HepG2 (cell line): ENCODE data around the gene ITIH3. TPM values are rescaled to one million over a fixed set of nuclear protein-coding genes. Genes with fewer than 3 reads are reported as not detected.

ENCODE experiments used
- ARNT2 ChIP-seq: sonication (generic); formaldehyde crosslinking; IDR thresholded peaks from 2 replicates; pipeline ENCODE4 v1.8.0; 2022; ENCODE audit warnings: mild to moderate bottlenecking, low read depth, missing genetic modification reagents, moderate library complexity
- CAMTA2 ChIP-seq: sonication (generic); formaldehyde crosslinking; IDR thresholded peaks from 2 replicates; pipeline ENCODE4 v1.4.0; 2020; ENCODE audit warnings: mild to moderate bottlenecking, missing genetic modification reagents, borderline replicate concordance
- GTF3A ChIP-seq: sonication (generic); formaldehyde crosslinking; conservative IDR thresholded peaks from 2 replicates; pipeline ENCODE4 v1.4.0; 2020; ENCODE audit warnings: mild to moderate bottlenecking, missing genetic modification reagents
- HMG20A ChIP-seq: IDR thresholded peaks from 2 replicates; pipeline ENCODE4 v1.6.1; 2016; ENCODE audit warnings: borderline replicate concordance
- HNRNPL ChIP-seq: fragments of 200-400 bp; formaldehyde crosslinking; IDR thresholded peaks from 2 replicates; pipeline ENCODE4 v1.6.1; 2017; ENCODE audit warnings: mild to moderate bottlenecking, low read depth, low read length
- JUND ChIP-seq: sonication (generic); formaldehyde crosslinking; IDR thresholded peaks from 2 replicates; pipeline ENCODE4 v1.8.0; 2022; ENCODE audit warnings: mild to moderate bottlenecking, missing genetic modification reagents
- KLF11 ChIP-seq: IDR thresholded peaks from 2 replicates; pipeline ENCODE4 v1.6.1; 2016; ENCODE audit warnings: missing compliant biosample characterization
- SALL2 ChIP-seq: sonication (generic); formaldehyde crosslinking; IDR thresholded peaks from 2 replicates; pipeline ENCODE4 v1.8.1; 2023; ENCODE audit warnings: mild to moderate bottlenecking, missing genetic modification reagents, inconsistent platforms
- SMAD3 ChIP-seq: sonication (generic); formaldehyde crosslinking; IDR thresholded peaks from 2 replicates; pipeline ENCODE4 v1.4.0; 2020; ENCODE audit warnings: missing genetic modification reagents
- ZNF3 ChIP-seq: IDR thresholded peaks from 2 replicates; pipeline ENCODE4 v1.7.0; 2017; ENCODE audit warnings: inconsistent platforms
- ZNF496 ChIP-seq: sonication (generic); formaldehyde crosslinking; IDR thresholded peaks from 2 replicates; pipeline ENCODE4 v1.8.1; 2023; ENCODE audit warnings: mild to moderate bottlenecking, moderate library complexity, missing genetic modification reagents; ENCODE audit not compliant: insufficient replicate concordance
- ZNF569 ChIP-seq: sonication (generic); formaldehyde crosslinking; IDR thresholded peaks from 2 replicates; pipeline ENCODE4 v1.5.0; 2020; ENCODE audit warnings: mild to moderate bottlenecking, missing genetic modification reagents, moderate library complexity, borderline replicate concordance
- ZNF709 ChIP-seq: sonication (generic); formaldehyde crosslinking; IDR thresholded peaks from 2 replicates; pipeline ENCODE4 v1.5.0; 2020; ENCODE audit warnings: mild to moderate bottlenecking, missing genetic modification reagents
- ZNF713 ChIP-seq: sonication (generic); formaldehyde crosslinking; IDR thresholded peaks from 2 replicates; pipeline ENCODE4 v1.4.0; 2020; ENCODE audit warnings: mild to moderate bottlenecking, missing genetic modification reagents
- ZSCAN25 ChIP-seq: sonication (generic); formaldehyde crosslinking; IDR thresholded peaks from 2 replicates; pipeline ENCODE4 v1.8.0; 2022; ENCODE audit warnings: mild to moderate bottlenecking, missing genetic modification reagents
- polyA plus RNA-seq, 8 experiments: library from polyadenylated mRNA; depleted of rRNA in 3 of 8; stranded (reverse) in 7 of 8; unstranded in 1 of 8; fragments of >200 nt; fragmentation: Illumina TruSeq in 4 of 8; extraction: Trizol in 4 of 8; gene quantifications; 2 replicates each; pipeline versions ENCODE4 v1.2.1 to v1.2.3, GENCODE V29; 2011 to 2016; ENCODE audit warnings: low read depth in 4 of 8, missing spikeins in 1 of 8, mixed read lengths in 1 of 8; ENCODE audit not compliant: insufficient read depth in 1 of 8
- total RNA-seq, 5 experiments: library from RNA; depleted of rRNA; stranded (reverse); fragments of >200 nt; fragmentation: Illumina TruSeq; extraction: Trizol; gene quantifications; 2 replicates each; pipeline ENCODE4 v1.2.3, GENCODE V29; 2016; ENCODE audit warnings: low read depth in 1 of 5
- TF ChIP-seq, protein P1 (sequence below): sonication (generic); formaldehyde crosslinking; IDR thresholded peaks from 2 replicates; pipeline ENCODE4 v1.4.0; 2020; ENCODE audit warnings: missing genetic modification reagents
- TF ChIP-seq, protein P2 (sequence below): IDR thresholded peaks from 2 replicates; pipeline ENCODE4 v1.6.1; 2012; ENCODE audit warnings: inconsistent platforms
- TF ChIP-seq, protein P3 (sequence below): sonication (generic); formaldehyde crosslinking; IDR thresholded peaks from 2 replicates; pipeline ENCODE4 v1.8.0; 2022; ENCODE audit warnings: missing genetic modification reagents, mild to moderate bottlenecking, borderline replicate concordance
- TF ChIP-seq, protein P4 (sequence below): IDR thresholded peaks from 2 replicates; pipeline ENCODE4 v1.6.1; 2016; ENCODE audit warnings: low read depth, borderline replicate concordance
- TF ChIP-seq, protein P5 (sequence below): sonication (generic); formaldehyde crosslinking; IDR thresholded peaks from 2 replicates; pipeline ENCODE4 v1.8.1; 2023; ENCODE audit warnings: mild to moderate bottlenecking, missing genetic modification reagents
- TF ChIP-seq, protein P6 (sequence below): sonication (generic); formaldehyde crosslinking; IDR thresholded peaks from 2 replicates; pipeline ENCODE4 v1.4.0; 2020; ENCODE audit warnings: missing genetic modification reagents, borderline replicate concordance

ITIH3 gene
- total and polyA plus RNA-seq, 2 of the 13 experiments (the other 11 are each of a cell fraction or from before 2014, with no cell fraction given): 105 to 632 TPM

DNA sequence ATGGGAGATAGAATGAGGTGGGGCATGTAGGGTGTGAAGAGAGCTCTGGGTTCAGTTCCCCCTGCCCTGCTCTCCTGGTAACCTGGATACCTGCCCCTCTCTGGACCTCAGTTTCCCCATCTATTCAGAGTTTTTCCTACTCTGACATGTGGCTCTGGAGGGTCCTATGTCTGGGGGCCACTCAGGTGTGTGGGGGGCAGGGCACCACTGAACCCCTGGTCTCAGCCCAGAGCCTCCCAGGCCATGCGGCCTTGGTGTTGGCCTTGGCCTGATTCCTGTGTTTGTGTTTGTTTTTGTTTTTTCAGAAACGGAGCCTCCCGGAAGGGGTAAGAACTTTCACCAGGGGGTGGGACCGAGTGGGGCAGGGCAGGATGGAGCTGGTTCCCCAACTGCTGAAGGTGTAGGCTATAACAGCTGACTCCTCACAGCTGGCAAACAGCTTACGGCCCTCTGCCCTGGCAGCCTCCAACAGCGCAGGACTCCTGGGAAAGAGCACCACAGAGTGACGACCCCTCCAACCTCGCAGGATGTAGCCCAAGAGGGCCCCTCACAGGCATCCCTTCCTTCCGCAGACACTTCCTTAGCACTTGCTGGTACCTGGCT, 803 bp downstream of the ITIH3 start (continued):
- TF ChIP-seq, protein P1, sequence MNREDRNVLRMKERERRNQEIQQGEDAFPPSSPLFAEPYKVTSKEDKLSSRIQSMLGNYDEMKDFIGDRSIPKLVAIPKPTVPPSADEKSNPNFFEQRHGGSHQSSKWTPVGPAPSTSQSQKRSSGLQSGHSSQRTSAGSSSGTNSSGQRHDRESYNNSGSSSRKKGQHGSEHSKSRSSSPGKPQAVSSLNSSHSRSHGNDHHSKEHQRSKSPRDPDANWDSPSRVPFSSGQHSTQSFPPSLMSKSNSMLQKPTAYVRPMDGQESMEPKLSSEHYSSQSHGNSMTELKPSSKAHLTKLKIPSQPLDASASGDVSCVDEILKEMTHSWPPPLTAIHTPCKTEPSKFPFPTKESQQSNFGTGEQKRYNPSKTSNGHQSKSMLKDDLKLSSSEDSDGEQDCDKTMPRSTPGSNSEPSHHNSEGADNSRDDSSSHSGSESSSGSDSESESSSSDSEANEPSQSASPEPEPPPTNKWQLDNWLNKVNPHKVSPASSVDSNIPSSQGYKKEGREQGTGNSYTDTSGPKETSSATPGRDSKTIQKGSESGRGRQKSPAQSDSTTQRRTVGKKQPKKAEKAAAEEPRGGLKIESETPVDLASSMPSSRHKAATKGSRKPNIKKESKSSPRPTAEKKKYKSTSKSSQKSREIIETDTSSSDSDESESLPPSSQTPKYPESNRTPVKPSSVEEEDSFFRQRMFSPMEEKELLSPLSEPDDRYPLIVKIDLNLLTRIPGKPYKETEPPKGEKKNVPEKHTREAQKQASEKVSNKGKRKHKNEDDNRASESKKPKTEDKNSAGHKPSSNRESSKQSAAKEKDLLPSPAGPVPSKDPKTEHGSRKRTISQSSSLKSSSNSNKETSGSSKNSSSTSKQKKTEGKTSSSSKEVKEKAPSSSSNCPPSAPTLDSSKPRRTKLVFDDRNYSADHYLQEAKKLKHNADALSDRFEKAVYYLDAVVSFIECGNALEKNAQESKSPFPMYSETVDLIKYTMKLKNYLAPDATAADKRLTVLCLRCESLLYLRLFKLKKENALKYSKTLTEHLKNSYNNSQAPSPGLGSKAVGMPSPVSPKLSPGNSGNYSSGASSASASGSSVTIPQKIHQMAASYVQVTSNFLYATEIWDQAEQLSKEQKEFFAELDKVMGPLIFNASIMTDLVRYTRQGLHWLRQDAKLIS (CRISPR knock-in tag): no peak
- TF ChIP-seq SMAD3 (CRISPR knock-in tag): peak; percentile 79; the same call in 1 of the 2 replicates
- TF ChIP-seq ZNF3: no peak
- TF ChIP-seq ZNF709: peak; percentile 67
- TF ChIP-seq ARNT2 (CRISPR knock-in tag): peak; percentile 77
- TF ChIP-seq, protein P2, sequence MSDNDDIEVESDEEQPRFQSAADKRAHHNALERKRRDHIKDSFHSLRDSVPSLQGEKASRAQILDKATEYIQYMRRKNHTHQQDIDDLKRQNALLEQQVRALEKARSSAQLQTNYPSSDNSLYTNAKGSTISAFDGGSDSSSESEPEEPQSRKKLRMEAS: peak; percentile 81
- no peak for TF ChIP-seq HNRNPL
- 0 out of 2 replicates have a peak, but pooled peaks have one; percentile 9 for TF ChIP-seq ZNF569 (CRISPR knock-in tag)
- no peak for TF ChIP-seq ZNF496 (CRISPR knock-in tag)
- no peak for TF ChIP-seq SALL2
- peak; percentile 34; the same call in 1 of the 2 replicates for TF ChIP-seq ZSCAN25 (CRISPR knock-in tag)
- no peak for TF ChIP-seq CAMTA2 (CRISPR knock-in tag)
- no peak for TF ChIP-seq KLF11 (CRISPR knock-in tag)
- no peak for TF ChIP-seq ZNF713 (CRISPR knock-in tag)
- TF ChIP-seq, protein P3, sequence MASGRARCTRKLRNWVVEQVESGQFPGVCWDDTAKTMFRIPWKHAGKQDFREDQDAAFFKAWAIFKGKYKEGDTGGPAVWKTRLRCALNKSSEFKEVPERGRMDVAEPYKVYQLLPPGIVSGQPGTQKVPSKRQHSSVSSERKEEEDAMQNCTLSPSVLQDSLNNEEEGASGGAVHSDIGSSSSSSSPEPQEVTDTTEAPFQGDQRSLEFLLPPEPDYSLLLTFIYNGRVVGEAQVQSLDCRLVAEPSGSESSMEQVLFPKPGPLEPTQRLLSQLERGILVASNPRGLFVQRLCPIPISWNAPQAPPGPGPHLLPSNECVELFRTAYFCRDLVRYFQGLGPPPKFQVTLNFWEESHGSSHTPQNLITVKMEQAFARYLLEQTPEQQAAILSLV (CRISPR knock-in tag): no peak; the same call in 1 of the 2 replicates
- TF ChIP-seq GTF3A: no peak
- TF ChIP-seq, protein P4, sequence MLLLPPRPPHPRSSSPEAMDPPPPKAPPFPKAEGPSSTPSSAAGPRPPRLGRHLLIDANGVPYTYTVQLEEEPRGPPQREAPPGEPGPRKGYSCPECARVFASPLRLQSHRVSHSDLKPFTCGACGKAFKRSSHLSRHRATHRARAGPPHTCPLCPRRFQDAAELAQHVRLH (CRISPR knock-in tag): peak; percentile 34; the same call in 1 of the 2 replicates
- TF ChIP-seq, protein P5, sequence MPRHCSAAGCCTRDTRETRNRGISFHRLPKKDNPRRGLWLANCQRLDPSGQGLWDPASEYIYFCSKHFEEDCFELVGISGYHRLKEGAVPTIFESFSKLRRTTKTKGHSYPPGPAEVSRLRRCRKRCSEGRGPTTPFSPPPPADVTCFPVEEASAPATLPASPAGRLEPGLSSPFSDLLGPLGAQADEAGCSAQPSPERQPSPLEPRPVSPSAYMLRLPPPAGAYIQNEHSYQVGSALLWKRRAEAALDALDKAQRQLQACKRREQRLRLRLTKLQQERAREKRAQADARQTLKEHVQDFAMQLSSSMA (CRISPR knock-in tag): 0 out of 2 replicates have a peak, but pooled peaks have one; percentile 72
- TF ChIP-seq JUND: no peak
- TF ChIP-seq, protein P6, sequence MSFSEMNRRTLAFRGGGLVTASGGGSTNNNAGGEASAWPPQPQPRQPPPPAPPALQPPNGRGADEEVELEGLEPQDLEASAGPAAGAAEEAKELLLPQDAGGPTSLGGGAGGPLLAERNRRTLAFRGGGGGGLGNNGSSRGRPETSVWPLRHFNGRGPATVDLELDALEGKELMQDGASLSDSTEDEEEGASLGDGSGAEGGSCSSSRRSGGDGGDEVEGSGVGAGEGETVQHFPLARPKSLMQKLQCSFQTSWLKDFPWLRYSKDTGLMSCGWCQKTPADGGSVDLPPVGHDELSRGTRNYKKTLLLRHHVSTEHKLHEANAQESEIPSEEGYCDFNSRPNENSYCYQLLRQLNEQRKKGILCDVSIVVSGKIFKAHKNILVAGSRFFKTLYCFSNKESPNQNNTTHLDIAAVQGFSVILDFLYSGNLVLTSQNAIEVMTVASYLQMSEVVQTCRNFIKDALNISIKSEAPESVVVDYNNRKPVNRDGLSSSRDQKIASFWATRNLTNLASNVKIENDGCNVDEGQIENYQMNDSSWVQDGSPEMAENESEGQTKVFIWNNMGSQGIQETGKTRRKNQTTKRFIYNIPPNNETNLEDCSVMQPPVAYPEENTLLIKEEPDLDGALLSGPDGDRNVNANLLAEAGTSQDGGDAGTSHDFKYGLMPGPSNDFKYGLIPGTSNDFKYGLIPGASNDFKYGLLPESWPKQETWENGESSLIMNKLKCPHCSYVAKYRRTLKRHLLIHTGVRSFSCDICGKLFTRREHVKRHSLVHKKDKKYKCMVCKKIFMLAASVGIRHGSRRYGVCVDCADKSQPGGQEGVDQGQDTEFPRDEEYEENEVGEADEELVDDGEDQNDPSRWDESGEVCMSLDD (CRISPR knock-in tag): peak; percentile 91; the same call in 1 of the 2 replicates
- TF ChIP-seq HMG20A (CRISPR knock-in tag): peak; percentile 68; the same call in 1 of the 2 replicates
